ENCODE results near the gene FNDC3B. TPM values are rescaled to one million over a fixed set of nuclear protein-coding genes. Genes with fewer than 3 reads are reported as not detected.

The FNDC3B gene
- total RNA-seq, 2 donors from 2014 or later: 57.6 to 69.3 TPM

- H3K27ac ChIP-seq: peak overlapping the region; percentile 29 to 57
- DNase-seq (ENCODE audit: low spot score): no peak
- no peak overlapping the region for H3K4me3 ChIP-seq
- H3K27me3 ChIP-seq: no peaks in the 10 kb centered on the region
- peaks cover 41% of the 10 kb centered on the region for H3K36me3 ChIP-seq
- peaks cover 0 to 50% of the 10 kb centered on the region in 2 donors for H3K4me1 ChIP-seq
- H3K9me3 ChIP-seq: no peaks in the 10 kb centered on the region
- no peak for TF ChIP-seq CTCF (IDR thresholded peaks at IDR 0.05)
Measured at GRCh38 chr3:172323894-172324610, 284.7 kb downstream of the FNDC3B start.

DNA sequence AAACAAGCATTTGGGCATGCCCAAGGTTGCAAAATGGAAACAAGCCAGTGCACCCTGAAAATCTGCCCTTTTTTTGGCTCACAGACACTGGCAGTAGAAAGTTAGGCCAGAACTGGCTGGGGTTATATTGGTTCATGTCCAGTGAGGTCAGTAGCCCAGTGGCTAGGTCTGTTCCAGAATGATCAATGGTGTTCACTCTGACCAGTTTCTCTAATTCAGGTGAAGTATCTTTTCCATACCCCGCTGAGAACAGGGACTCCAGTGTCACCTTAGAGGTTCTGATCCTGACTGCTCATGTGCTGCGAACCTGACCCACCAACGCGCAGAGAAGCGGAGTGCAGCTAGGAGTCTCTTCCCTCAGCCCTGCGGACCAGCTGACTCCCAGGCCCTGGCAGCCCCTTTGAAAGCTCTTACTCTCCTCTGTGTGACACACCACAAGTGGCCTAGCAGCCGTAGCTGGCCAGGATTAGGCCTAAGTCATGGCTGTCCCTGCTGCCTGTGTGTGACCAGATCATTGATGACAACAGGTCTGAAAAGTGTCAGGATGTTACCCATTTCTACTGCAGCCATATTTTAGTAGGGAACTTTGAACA, 285.3 kb downstream of the FNDC3B start:
- no peak for TF ChIP-seq CTCF (IDR thresholded peaks at IDR 0.05)

GRCh38 chr3:172325461-172325860, 286.1 kb downstream of the FNDC3B start:
- Histone ChIP-seq H3K4me1 (peaks cover 0 to 36% of the 10 kb centered on the region in 2 donors), H3K4me3 (no peak overlapping the region), H3K27me3 (no peaks in the 10 kb centered on the region), H3K9me3 (no peaks in the 10 kb centered on the region), H3K36me3 (peaks cover 51% of the 10 kb centered on the region), H3K27ac (peak overlapping the region; percentile 29 to 57)
- DNase-seq (ENCODE audit: low spot score): no peak
- TF ChIP-seq CTCF (IDR thresholded peaks at IDR 0.05): no peak

More for the DNA sequence above, 285.3 kb downstream of the FNDC3B start:
- peaks cover 47% of the 10 kb centered on the region for H3K36me3 ChIP-seq
- no peaks in the 10 kb centered on the region for H3K27me3 ChIP-seq
- no peak overlapping the region for H3K4me3 ChIP-seq
- no peak for DNase-seq (ENCODE audit: low spot score)
- H3K9me3 ChIP-seq: no peaks in the 10 kb centered on the region
- peaks cover 0 to 43% of the 10 kb centered on the region in 2 donors for H3K4me1 ChIP-seq
- H3K27ac ChIP-seq: peak overlapping the region; percentile 29 to 57

GRCh38 chr3:172326993-172327392, 287.6 kb downstream of the FNDC3B start:
- Histone ChIP-seq H3K9me3 (no peaks in the 10 kb centered on the region), H3K4me1 (peaks cover 0 to 20% of the 10 kb centered on the region in 2 donors), H3K36me3 (peaks cover 65% of the 10 kb centered on the region), H3K27ac (no peak overlapping the region), H3K4me3 (no peak overlapping the region), H3K27me3 (no peaks in the 10 kb centered on the region)
- TF ChIP-seq CTCF (IDR thresholded peaks at IDR 0.05): no peak
- DNase-seq (ENCODE audit: low spot score): no peak

DNA sequence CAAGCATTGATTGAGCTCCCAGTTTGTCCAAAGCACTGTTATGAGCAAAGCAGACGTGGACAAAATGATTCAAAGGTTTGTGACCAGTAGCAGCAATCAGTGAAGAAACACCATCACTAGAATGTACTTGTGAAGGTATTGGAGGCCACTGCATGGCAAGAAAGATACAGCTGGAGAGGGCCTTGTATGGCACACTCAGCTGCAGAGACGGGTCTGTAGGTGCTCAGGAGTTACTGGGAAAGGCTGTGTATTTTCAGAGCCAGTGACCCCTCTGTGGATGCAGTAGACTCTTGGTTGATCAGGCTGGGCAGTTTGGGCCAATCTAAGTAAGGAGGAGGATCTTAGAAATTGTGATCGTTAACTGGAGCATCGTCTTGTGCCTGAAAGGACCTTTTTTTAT, 288.9 kb downstream of the FNDC3B start:
- Histone ChIP-seq H3K36me3 (peaks cover 68% of the 10 kb centered on the region), H3K27ac (no peak overlapping the region), H3K4me3 (no peak overlapping the region), H3K27me3 (no peaks in the 10 kb centered on the region), H3K4me1 (peaks cover 0 to 21% of the 10 kb centered on the region in 2 donors), H3K9me3 (no peaks in the 10 kb centered on the region)
- TF ChIP-seq CTCF (IDR thresholded peaks at IDR 0.05): no peak
- no peak for DNase-seq (ENCODE audit: low spot score)

Data from right atrium auricular region (tissue), 2 donors.